Measurements from ENCODE around the gene KCND3.

GRCh38 chr1:112027696-112028095 lies 38.2 kb upstream of the KCND3 start:
- TF ChIP-seq CTCF (IDR thresholded peaks at IDR 0.05), result no peak
- TF ChIP-seq POLR2A (IDR thresholded peaks at IDR 0.05), result no peak
